ENCODE measurements around the gene ZNF571. TPM values are rescaled to one million over a fixed set of nuclear protein-coding genes. Genes with fewer than 3 reads are reported as not detected.
A peak's percentile ranks its signal among the peaks of the same experiment; 100 is the strongest.

ZNF571 gene
- polyA plus RNA-seq, 1 of the 3 experiments (the other 2 are of a cell fraction): 1.1 TPM

- no peak overlapping the region for H3K4me2 ChIP-seq
- peak overlapping the region in 1 of 2 experiments; percentile 12; a peak in 1 of 4 replicates for H3K4me3 ChIP-seq (ENCODE audit: low read depth in 2 of 2, low read length in 1 of 2)
Observed at GRCh38 chr19:37635076-37636056, 40.8 kb upstream of the ZNF571 start.

GRCh38 chr19:37594982-37595382, 390 bp upstream of the ZNF571 start:
- H3K9me2 ChIP-seq: no peaks in the 10 kb centered on the region
- peak overlapping the region; percentile 98 for H2AFZ ChIP-seq (ENCODE audit: low read depth)
- ChIA-PET POLR2A (interaction anchor here (1.2 to 2.3 kb wide), 2 partner anchors 89 to 185 kb away, joined by 6 to 14 read pairs; partner anchors contain the start of genes ZNF573 and ZNF793), CTCF (interaction anchor here (1.8 kb wide), 1 partner anchor 43 kb away, joined by 16 read pairs; no protein-coding TSS in a partner anchor)
- peaks cover 8% of the 10 kb centered on the region for H3F3A ChIP-seq (replicated peaks; ENCODE audit: insufficient read depth)
- peaks cover 12% of the 10 kb centered on the region; the same call in 1 of the 2 replicates for H3K9me3 ChIP-seq
- TF ChIP-seq NFIC (IDR thresholded peaks at IDR 0.05; ENCODE audit: borderline replicate concordance) (no peak), CHD2 (IDR thresholded peaks at IDR 0.05; ENCODE audit: low read length, partially characterized antibody) (no peak), MXI1 (IDR thresholded peaks at IDR 0.05; ENCODE audit: low read depth, low read length) (peak; percentile 86), ZBTB33 (IDR thresholded peaks at IDR 0.05; ENCODE audit: borderline replicate concordance, low read depth) (no peak), MEF2A (IDR thresholded peaks at IDR 0.05; ENCODE audit: borderline replicate concordance, low read depth) (no peak)
- H3K9ac ChIP-seq: peak overlapping the region; percentile 65; the same call in 1 of the 2 replicates
- DNase-seq: no peak
- H3K27me3 ChIP-seq (ENCODE audit: insufficient read depth): no peaks in the 10 kb centered on the region
- H3K4me2 ChIP-seq: peak overlapping the region; percentile 90
- H4K20me1 ChIP-seq (ENCODE audit: insufficient read depth): no peaks in the 10 kb centered on the region
- H3K27ac ChIP-seq (ENCODE audit: low read depth in 2 of 2, low read length in 1 of 2): peak overlapping the region in 1 of 2 experiments; percentile 6; a peak in 1 of 4 replicates
- H3K79me2 ChIP-seq (ENCODE audit: insufficient read depth): no peaks in the 10 kb centered on the region; the same call in 1 of the 2 replicates
- H3K36me3 ChIP-seq (replicated peaks in 1 of 2; ENCODE audit: control insufficient read depth in 1 of 2, insufficient read depth in 2 of 2, low read length in 1 of 2): no peaks in the 10 kb centered on the region
- WGBS (ENCODE audit: low lambda C conversion rate): 3% methylated on average over 18 of the region's 20 CpGs
- H3K4me3 ChIP-seq (ENCODE audit: low read depth in 2 of 2, low read length in 1 of 2): peak overlapping the region; percentile 88 to 97
- peaks cover 0 to 5% of the 10 kb centered on the region in 2 experiments; a peak in 2 of 4 replicates for H3K4me1 ChIP-seq (ENCODE audit: control insufficient read depth in 1 of 2, insufficient read depth in 2 of 2, low read depth in 1 of 2, low read length in 1 of 2)

More at GRCh38 chr19:37635076-37636056, 40.8 kb upstream of the ZNF571 start:
- no peak overlapping the region for H3K9ac ChIP-seq
- H2AFZ ChIP-seq (ENCODE audit: low read depth): no peak overlapping the region
- POLR2A ChIA-PET: no interaction called here
- CTCF ChIA-PET: no interaction called here
- TF ChIP-seq USF1 (IDR thresholded peaks at IDR 0.05; ENCODE audit: borderline replicate concordance, low read depth) (no peak), ELF1 (IDR thresholded peaks at IDR 0.05) (no peak), PBX3 (IDR thresholded peaks at IDR 0.05) (no peak)
- H3K36me3 ChIP-seq (replicated peaks in 1 of 2; ENCODE audit: control insufficient read depth in 1 of 2, insufficient read depth in 2 of 2, low read length in 1 of 2): peaks cover 42 to 62% of the 10 kb centered on the region in 2 experiments
- no peak overlapping the region for H3K27ac ChIP-seq (ENCODE audit: low read depth in 2 of 2, low read length in 1 of 2)
- H3F3A ChIP-seq (replicated peaks; ENCODE audit: insufficient read depth): peaks cover 2% of the 10 kb centered on the region
- peaks cover 72% of the 10 kb centered on the region for H3K9me3 ChIP-seq
- H3K79me2 ChIP-seq (ENCODE audit: insufficient read depth): no peaks in the 10 kb centered on the region
- H3K9me2 ChIP-seq: no peaks in the 10 kb centered on the region
- no peaks in the 10 kb centered on the region for H4K20me1 ChIP-seq (ENCODE audit: insufficient read depth)
- WGBS (ENCODE audit: low lambda C conversion rate): 81% methylated on average over 11 of the region's 11 CpGs
- H3K4me1 ChIP-seq (ENCODE audit: control insufficient read depth in 1 of 2, insufficient read depth in 2 of 2, low read depth in 1 of 2, low read length in 1 of 2): no peaks in the 10 kb centered on the region
- H3K27me3 ChIP-seq (ENCODE audit: insufficient read depth): no peaks in the 10 kb centered on the region
- DNase-seq: no peak
